H9 (cell line): ENCODE results near the gene LRP1B. TPM values are rescaled to one million over a fixed set of nuclear protein-coding genes. Genes with fewer than 3 reads are reported as not detected.

Experiments
- DNase-seq: peaks from one replicate; pipeline ENCODE4 v3.0.0-alpha.2; 2017
- H2AFZ ChIP-seq: one replicate; pipeline ENCODE4 v1.6.1; 2013; ENCODE audit warnings: mild to moderate bottlenecking, low read length, control low read depth, moderate library complexity
- H2AK5ac ChIP-seq: 2 replicates; pipeline ENCODE4 v1.6.1; 2013; ENCODE audit warnings: low read length, control low read depth, mixed read lengths; ENCODE audit not compliant: insufficient read length
- H2BK120ac ChIP-seq: one replicate; pipeline ENCODE4 v1.6.1; 2013; ENCODE audit warnings: low read depth, mild to moderate bottlenecking, low read length, control low read depth, inconsistent platforms; ENCODE audit not compliant: poor library complexity, severe bottlenecking
- H2BK12ac ChIP-seq: 2 replicates; pipeline ENCODE4 v1.6.1; 2013; ENCODE audit warnings: low read length, control low read depth, mixed read lengths, low read depth; ENCODE audit not compliant: insufficient read length
- H2BK15ac ChIP-seq: 2 replicates; pipeline ENCODE4 v1.6.1; 2013; ENCODE audit warnings: low read depth, low read length, control low read depth
- H2BK20ac ChIP-seq: one replicate; pipeline ENCODE4 v1.6.1; 2013; ENCODE audit warnings: low read depth, mild to moderate bottlenecking, low read length, control low read depth, inconsistent platforms; ENCODE audit not compliant: poor library complexity, severe bottlenecking
- H2BK5ac ChIP-seq: 2 replicates; pipeline ENCODE4 v1.6.1; 2013; ENCODE audit warnings: low read length, control low read depth, mixed read lengths; ENCODE audit not compliant: insufficient read length
- H3K14ac ChIP-seq: 2 replicates; pipeline ENCODE4 v1.6.1; 2013; ENCODE audit warnings: low read length, control low read depth; ENCODE audit not compliant: insufficient read depth
- H3K18ac ChIP-seq: 2 replicates; pipeline ENCODE4 v1.6.1; 2013; ENCODE audit warnings: low read depth, mild to moderate bottlenecking, mixed read lengths, low read length, control low read depth; ENCODE audit not compliant: insufficient read length
- H3K23ac ChIP-seq: 2 replicates; pipeline ENCODE4 v1.6.1; 2013; ENCODE audit warnings: low read length, control low read depth, mixed read lengths, low read depth; ENCODE audit not compliant: insufficient read length
- H3K23me2 ChIP-seq: 2 replicates; pipeline ENCODE4 v1.6.1; 2013; ENCODE audit warnings: low read depth, mild to moderate bottlenecking, mixed read lengths, low read length, control low read depth; ENCODE audit not compliant: insufficient read length, poor library complexity, severe bottlenecking
- H3K27ac ChIP-seq: 2 replicates; pipeline ENCODE4 v1.5.1; 2013; ENCODE audit warnings: low read length, control low read depth, mixed read lengths, low read depth; ENCODE audit not compliant: insufficient read length
- H3K27me3 ChIP-seq: 2 replicates; pipeline ENCODE4 v1.6.1; 2013; ENCODE audit warnings: low read length, control low read depth, inconsistent platforms; ENCODE audit not compliant: insufficient read depth
- H3K4ac ChIP-seq: 2 replicates; pipeline ENCODE4 v1.6.1; 2013; ENCODE audit warnings: low read depth, mild to moderate bottlenecking, control low read depth, inconsistent platforms, low read length, moderate library complexity
- H3K4me1 ChIP-seq: 2 replicates; pipeline ENCODE4 v1.6.1; 2013; ENCODE audit warnings: low read length, control low read depth, inconsistent platforms; ENCODE audit not compliant: insufficient read depth
- H3K4me2 ChIP-seq: 2 replicates; pipeline ENCODE4 v1.6.1; 2013; ENCODE audit warnings: low read length, control low read depth, mixed read lengths; ENCODE audit not compliant: insufficient read length, insufficient read depth
- H3K56ac ChIP-seq: 2 replicates; pipeline ENCODE4 v1.6.1; 2013; ENCODE audit warnings: low read depth, mild to moderate bottlenecking, mixed read lengths, low read length, control low read depth; ENCODE audit not compliant: insufficient read length
- H3K79me1 ChIP-seq: 2 replicates; pipeline ENCODE4 v1.6.1; 2013; ENCODE audit warnings: low read depth, mild to moderate bottlenecking, moderate library complexity, low read length, control low read depth, inconsistent platforms; ENCODE audit not compliant: insufficient read depth, poor library complexity, severe bottlenecking
- H3K79me2 ChIP-seq: 2 replicates; pipeline ENCODE4 v1.6.1; 2013; ENCODE audit warnings: low read length, control low read depth, inconsistent platforms; ENCODE audit not compliant: insufficient read depth
- H3K9ac ChIP-seq: 2 replicates; pipeline ENCODE4 v1.6.1; 2013; ENCODE audit warnings: low read length, control low read depth, mixed read lengths; ENCODE audit not compliant: insufficient read length; ENCODE audit errors: extremely low read depth
- H3K9me3 ChIP-seq: one replicate; pipeline ENCODE4 v1.6.1; 2013; ENCODE audit warnings: low read depth, low read length, inconsistent platforms; ENCODE audit not compliant: control insufficient read depth
- H3T11ph ChIP-seq: one replicate; pipeline ENCODE4 v1.6.1; 2013; ENCODE audit warnings: mild to moderate bottlenecking, low read length, control low read depth, inconsistent platforms
- H4K20me1 ChIP-seq: one replicate; pipeline ENCODE4 v1.6.1; 2013; ENCODE audit not compliant: control insufficient read depth, insufficient read length, insufficient read depth
- H4K5ac ChIP-seq: 2 replicates; pipeline ENCODE4 v1.6.1; 2013; ENCODE audit warnings: low read depth, mild to moderate bottlenecking, mixed read lengths, low read length, control low read depth; ENCODE audit not compliant: insufficient read length
- H4K8ac ChIP-seq: replicated peaks from 2 replicates; pipeline ENCODE4 v1.6.1; 2013; ENCODE audit warnings: low read length, control low read depth, mixed read lengths, low read depth; ENCODE audit not compliant: insufficient read length
- H4K91ac ChIP-seq: 2 replicates; pipeline ENCODE4 v1.6.1; 2013; ENCODE audit warnings: low read depth, mild to moderate bottlenecking, moderate library complexity, mixed read lengths, low read length, control low read depth; ENCODE audit not compliant: insufficient read length
- H3K27ac Mint-ChIP-seq, 3 experiments: 2 replicates in 2 of 3; 3 replicates in 1 of 3; pipeline ENCODE4 v1.8.0; 2020 to 2021; ENCODE audit warnings: mixed read lengths in 3 of 3, mild to moderate bottlenecking in 1 of 3, moderate library complexity in 1 of 3
- H3K27me3 Mint-ChIP-seq: 2 replicates; pipeline ENCODE4 v1.8.0; 2021; ENCODE audit warnings: low read depth, mild to moderate bottlenecking, moderate library complexity, mixed read lengths
- H3K36me3 Mint-ChIP-seq, 3 experiments: 2 replicates in 2 of 3; 3 replicates in 1 of 3; pipeline ENCODE4 v1.8.0; 2020 to 2021; ENCODE audit warnings: low read depth in 3 of 3, mixed read lengths in 3 of 3; ENCODE audit not compliant: insufficient read depth in 1 of 3
- H3K4me1 Mint-ChIP-seq, 2 experiments: 2 replicates each; pipeline ENCODE4 v1.8.0; 2020; ENCODE audit warnings: mixed read lengths in 2 of 2
- H3K4me3 Mint-ChIP-seq, 2 experiments: 2 replicates in 1 of 2; 3 replicates in 1 of 2; pipeline ENCODE4 v1.8.0; 2020 to 2021; ENCODE audit warnings: mild to moderate bottlenecking in 2 of 2, mixed read lengths in 2 of 2, moderate library complexity in 1 of 2
- H3K9me3 Mint-ChIP-seq, 2 experiments: 2 replicates in 1 of 2; 3 replicates in 1 of 2; pipeline ENCODE4 v1.8.0; 2020; ENCODE audit warnings: mild to moderate bottlenecking in 2 of 2, mixed read lengths in 2 of 2, moderate library complexity in 1 of 2
- CTCF ChIP-seq: fragments of 200-600 bp; sonication (generic); conservative IDR thresholded peaks from 3 replicates; pipeline ENCODE4 v1.8.0; 2021; ENCODE audit warnings: antibody characterized with exemption, mild to moderate bottlenecking
- WGBS: extraction: QIAGEN DNeasy Blood & Tissue Kit; methylation state at CpG from one replicate; pipeline ENCODE4 v1.1.7; 2013; ENCODE audit warnings: missing lambda C conversion rate, low lambda C conversion rate, mixed read lengths; ENCODE audit not compliant: insufficient read length; ENCODE audit errors: extremely low coverage; 5-methylcytosine and 5-hydroxymethylcytosine counted together
- total RNA-seq: library from RNA; stranded (reverse); gene quantifications from 2 replicates; pipeline ENCODE4 v1.2.1, GENCODE V29; 2021

LRP1B gene
- total RNA-seq, 1 experiment from 2014 or later: not detected

- Histone ChIP-seq H4K91ac (no peak overlapping the region), H4K20me1 (no peaks in the 10 kb centered on the region), H3K14ac (no peak overlapping the region), H3K18ac (no peak overlapping the region), H2BK20ac (no peak overlapping the region), H4K8ac (no peak overlapping the region), H2AFZ (no peak overlapping the region), H3K23me2 (no peaks in the 10 kb centered on the region), H3K79me2 (no peaks in the 10 kb centered on the region), H3K27me3 (no peaks in the 10 kb centered on the region), H2BK15ac (no peak overlapping the region), H3K79me1 (no peaks in the 10 kb centered on the region), H3K56ac (no peak overlapping the region), H3K4me1 (no peaks in the 10 kb centered on the region), H4K5ac (no peak overlapping the region), H3K4ac (no peak overlapping the region), H3K27ac (no peak overlapping the region), H3K9me3 (no peaks in the 10 kb centered on the region), H3K4me2 (no peak overlapping the region), H2BK120ac (no peak overlapping the region), H3T11ph (no peak overlapping the region), H2AK5ac (no peak overlapping the region), H3K9ac (no peak overlapping the region), H2BK5ac (no peak overlapping the region), H2BK12ac (no peak overlapping the region), H3K23ac (no peak overlapping the region)
- Mint-ChIP-seq H3K9me3 (no peaks in the 10 kb centered on the region), H3K27ac (no peak overlapping the region), H3K36me3 (no peaks in the 10 kb centered on the region), H3K4me3 (no peak overlapping the region), H3K27me3 (no peaks in the 10 kb centered on the region), H3K4me1 (peaks cover 4 to 6% of the 10 kb centered on the region in 2 experiments; a peak in 3 of 4 replicates)
- WGBS: no CpG with 5 or more reads among the region's 4 CpGs
- TF ChIP-seq CTCF: no peak
- DNase-seq: no peak
Observed at GRCh38 chr2:141313972-141314371, 816.8 kb downstream of the LRP1B start.
